22Rv1 (cell line): Measurements from ENCODE around the gene GATAD2B.
"Not testable (repeated sequence)": the region's sequence is repeated elsewhere in the genome, so short reads cannot be mapped to it uniquely, and the experiment has no call there.

Experiments
- CTCF ChIP-seq: fragments of 450-650 bp; IDR thresholded peaks from 2 replicates; pipeline ENCODE4 v1.5.1; 2017; ENCODE audit warnings: mild to moderate bottlenecking
- ZFX ChIP-seq: fragments of 450-650 bp; IDR thresholded peaks from 2 replicates; pipeline ENCODE4 v1.6.1; 2017; ENCODE audit warnings: antibody characterized with exemption, borderline replicate concordance

DNA sequence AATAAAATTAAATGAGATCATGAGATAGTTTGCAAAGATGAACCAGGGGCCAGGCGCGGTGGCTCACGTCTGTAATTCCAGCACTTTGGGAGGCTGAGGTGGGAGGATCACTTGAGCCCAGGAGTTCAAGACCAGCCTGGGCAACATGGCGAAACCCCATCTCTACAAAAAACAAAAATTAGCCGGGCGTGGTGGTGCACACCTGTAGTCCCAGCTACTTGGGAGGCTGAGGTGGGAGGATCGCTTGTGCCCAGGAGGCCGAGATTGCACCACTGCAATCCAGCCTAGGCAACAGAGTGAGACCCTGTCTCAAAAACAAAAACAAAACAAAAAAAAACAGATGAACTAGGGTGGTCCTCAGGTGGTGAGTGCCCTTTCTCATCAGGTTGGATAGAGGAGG is 140.1 kb downstream of the GATAD2B start:
- TF ChIP-seq CTCF, ZFX: not testable (repeated sequence)
